ENCODE results near the gene PZP.

PZP gene

DNA sequence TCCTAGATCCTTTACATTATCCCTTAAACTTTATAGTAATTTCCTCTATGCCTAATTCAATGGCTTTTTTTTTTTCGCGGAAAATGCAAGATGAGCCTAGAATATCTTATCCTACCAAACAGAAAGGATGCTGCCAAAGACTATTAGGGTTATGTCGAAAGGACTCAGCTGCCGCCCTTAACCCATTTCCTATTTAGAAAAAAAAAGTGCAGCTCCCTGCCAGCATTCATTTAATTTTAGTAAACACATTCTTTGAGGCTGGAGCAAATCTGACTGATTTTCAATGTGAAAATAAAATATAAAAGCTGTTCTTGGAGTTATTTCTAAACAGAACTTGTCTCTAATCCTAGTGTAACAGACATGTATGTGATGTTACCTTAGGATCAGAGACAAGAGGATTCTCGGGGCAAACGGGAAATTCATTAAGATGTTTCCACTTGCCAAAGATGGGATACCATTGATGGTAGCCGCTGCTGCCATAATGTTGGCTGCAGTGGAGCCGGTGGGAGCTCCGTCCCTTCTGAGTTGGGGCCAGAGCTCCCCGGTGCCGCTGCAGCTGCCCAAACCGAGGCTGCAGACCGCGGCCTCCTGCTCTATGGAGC lies 84.3 kb downstream of the PZP start:
- DNase-seq = no peak

DNA sequence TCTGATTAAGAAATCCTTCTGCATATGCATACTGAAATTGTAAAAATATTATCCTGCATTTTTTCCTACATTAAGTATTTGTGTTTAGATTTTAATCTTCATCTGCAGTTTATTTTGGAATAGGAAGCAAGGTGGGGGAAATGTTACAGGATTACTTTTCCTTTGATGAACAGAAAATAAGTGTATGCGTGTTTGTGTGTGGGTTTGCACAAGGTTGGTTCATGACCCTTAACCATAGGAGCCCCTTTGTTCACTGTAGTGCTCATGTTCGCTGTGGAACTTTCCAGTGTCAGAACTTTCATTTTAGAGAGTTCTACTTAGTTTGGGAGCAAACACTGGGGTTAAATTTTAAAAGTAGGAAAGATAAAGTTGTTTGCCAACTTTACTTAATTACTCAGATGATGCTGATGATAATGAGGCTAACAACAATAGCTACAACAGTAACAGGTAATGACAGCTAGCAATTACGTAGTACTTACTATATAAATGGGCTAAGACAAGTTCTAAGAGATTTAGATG lies 86.0 kb downstream of the PZP start:
- DNase-seq = no peak

DNA sequence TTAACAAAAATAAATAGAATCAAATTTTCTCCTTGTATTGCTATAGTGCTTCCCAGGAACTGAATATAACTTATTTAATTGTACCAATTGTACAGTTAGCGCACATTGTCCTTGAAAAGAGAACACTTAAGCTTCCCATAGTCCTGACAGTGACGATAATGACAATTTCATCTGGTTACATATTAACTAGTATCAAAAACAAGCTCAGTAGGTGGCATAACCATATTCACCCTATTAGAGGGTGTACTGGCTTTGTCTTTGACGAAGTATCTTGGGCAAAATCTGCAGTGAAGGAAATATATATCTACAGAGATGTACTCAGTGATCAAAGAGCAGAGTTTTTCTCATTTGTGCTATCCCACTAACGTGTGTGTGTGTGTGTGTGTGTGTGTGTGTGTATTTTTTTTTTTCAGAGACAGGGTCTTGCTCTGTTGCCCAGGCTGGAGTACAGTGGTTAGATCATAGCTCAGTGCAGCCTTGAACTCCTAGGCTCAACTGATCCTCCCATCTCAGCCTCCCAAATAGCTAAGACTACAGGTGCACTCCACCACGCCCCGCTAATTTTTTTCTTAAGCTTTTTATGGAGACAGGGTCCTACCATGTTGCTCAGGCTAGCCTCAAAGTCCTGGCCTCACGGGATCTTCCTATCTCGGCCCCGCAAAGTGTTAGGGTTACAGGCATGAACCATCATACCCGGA lies 87.6 kb downstream of the PZP start:
- DNase-seq = no peak

DNA sequence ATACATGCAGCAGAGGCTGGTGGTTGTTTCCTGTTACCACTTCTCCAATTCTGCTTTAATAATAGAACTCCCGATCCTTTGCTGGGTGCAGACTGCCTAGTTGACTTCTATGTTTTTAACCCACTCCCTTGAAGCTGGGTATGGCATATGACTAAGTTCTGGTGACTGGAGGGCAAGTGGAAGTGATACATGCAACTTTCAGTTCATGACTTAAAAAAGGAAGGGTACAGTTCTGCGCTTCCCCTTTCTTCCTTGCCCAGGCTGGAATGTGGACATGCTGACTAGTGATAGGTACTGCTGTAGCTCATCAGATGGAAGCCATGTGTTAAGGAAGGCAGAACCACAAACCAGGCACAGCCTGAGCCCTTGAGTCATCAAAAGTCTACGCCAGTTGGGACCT lies 90.0 kb downstream of the PZP start:
- DNase-seq = no peak

DNA sequence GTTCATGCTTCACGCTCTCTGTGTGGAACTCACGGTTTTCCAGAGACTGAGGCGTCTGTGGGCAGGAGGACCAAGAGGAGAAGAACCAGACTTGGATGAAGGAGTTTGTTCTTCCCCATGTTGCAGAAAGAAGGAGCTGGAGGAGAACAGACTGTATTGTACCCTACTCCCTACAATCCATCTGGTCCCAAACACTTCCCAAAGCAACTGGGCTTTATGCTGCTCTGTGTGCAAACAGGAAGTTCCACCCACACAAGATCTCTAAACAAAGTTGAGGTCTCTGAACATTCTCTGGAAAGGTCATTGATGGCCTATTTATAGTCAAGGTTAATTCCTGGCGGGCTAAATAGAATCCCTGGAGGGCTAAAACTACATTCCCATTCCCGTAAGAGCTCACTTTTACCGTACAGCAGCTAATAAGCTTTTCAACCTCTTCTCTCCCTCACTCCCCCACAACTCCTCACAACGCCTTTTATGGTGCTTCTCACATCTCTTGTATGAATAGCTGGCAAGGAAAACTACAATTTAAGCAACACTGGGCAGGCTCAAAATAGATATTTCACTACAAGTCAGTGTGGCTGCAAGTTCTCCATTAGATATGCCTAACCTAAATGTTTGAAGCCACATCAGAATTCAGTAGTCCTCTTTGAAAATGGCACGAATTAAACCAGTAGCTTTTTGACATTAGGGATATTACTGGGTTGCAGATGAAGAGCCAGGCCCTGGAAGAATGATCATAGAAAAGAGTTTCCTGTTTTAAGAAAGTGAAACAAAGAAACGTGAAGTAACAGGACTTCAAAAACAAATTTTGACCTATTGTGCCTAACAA lies 92.2 kb downstream of the PZP start, which contains the start of gene A2M:
A2M (minus strand) TSS at position 189 of the 829 bp plus-strand sequence; CDS start at position 119, 70 bp downstream.
- DNase-seq = peak; percentile 1

DNA sequence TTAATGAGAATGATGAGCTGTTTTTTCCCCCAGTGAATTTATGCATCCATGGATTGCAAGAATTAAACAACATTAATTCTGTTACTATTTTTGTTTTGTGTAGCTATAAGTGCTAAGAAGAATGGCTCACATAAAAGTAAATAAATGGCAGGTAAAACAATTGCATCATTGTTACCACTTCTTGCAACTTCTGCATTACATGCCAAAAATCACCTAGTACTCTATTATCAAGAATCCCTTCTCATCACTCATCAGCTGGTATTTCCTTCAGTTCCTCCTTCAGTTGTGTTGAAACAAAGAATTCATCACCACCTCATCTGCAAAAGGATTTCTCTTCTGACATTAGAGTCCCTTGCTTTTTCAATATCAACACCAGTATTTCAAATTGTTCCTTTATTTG lies 93.2 kb downstream of the PZP start:
- DNase-seq = no peak

DNA sequence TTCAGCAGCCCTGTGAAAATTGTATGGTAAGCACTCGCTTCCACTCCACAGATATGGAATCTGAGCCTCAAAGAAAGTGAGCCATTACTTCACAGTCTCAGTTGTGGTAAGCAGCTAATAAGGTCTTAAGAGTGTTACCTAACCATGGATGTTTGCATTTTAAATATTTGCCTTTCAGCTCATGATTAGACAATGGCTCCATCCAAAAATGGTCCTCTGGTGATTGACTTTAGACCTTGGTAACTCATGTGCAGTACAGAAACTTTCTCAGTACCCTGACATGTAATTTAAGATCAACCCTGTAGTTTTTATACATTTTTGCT lies 94.2 kb downstream of the PZP start:
- DNase-seq = no peak

DNA sequence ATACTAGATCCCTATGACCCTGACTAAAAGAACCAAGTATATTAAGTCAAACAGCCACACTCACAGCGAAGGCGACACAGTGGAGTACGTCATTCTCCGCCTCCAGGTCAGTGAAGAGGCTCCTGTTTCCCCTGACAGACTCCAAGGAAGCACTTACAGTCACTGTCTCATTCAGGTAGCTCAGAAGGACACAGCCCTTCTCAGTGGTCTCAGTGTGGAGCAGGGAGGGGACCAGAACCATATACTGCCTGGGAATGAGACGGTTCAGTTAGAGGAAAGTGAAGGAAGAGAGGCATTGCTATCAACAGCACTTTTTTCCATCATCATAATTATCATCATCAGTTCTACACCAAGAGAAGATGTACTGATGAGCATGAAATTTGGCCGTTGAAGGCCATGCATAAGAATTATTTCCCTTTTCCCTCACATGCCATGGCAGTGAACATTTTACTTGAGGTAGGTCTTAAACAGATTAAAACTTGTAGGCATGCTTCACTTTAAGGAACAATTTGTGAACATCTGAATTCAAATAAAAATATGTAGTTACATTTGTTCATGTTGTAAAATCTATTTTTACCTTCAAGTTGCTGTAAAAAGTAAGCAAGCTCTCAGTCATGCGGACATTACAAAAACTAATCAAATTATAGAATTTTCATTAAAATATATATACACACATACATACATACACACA lies 94.8 kb downstream of the PZP start:
- DNase-seq = no peak

DNA sequence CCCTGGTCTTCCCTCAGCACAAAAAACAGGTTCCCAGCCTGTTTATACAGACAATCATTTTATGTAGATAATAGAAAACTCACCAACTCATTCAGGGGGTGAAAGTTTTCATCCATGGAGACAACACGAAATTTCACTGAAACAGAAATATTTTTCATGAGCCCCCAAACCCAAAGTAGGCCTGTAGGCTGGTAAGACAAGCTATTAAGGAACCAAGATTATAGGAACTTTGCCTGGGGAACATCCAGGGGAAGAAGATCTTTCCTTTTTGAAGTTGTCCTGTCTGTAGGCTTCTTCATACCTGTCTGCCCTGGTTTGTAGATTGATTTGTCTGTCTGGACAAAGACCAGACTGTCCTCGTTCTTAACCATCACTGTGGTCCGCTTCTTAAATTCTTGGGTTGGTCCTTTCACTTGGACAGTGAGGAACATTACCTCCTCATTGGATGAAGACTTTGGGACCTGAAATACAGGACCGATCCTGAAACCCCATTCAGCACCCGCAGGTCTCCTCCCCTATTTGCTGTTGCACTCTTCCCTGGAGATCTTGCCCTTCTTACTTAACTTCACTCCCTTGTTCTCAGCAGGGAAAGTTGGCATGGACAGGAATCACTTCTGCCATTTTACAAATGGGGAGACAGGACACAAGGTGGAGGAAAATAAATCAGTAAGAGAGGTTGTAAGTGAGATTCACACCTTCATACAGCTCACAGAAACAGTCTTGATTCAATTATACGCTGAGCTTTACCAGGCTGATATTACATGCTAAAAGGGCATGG lies 95.9 kb downstream of the PZP start:
- no peak for DNase-seq

DNA sequence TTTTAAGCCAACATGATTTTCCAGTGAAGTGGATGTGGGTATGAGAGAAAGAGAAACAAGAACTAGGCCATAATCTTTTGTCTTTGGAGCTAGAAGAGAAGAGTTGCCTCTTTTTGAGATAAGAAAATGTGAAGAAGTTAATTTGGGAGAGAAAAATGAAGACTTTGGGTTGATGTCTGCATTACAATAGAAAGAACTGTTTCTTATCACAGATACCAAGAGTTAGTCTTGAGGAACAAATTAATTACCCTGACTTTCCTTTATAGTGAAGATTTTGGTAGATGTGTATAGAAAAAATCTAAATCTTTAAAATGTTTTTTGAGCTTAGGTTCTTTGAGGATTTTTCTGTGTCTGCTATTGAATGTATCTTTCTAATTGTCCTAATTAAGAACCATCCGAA lies 96.7 kb downstream of the PZP start:
- no peak for DNase-seq

DNA sequence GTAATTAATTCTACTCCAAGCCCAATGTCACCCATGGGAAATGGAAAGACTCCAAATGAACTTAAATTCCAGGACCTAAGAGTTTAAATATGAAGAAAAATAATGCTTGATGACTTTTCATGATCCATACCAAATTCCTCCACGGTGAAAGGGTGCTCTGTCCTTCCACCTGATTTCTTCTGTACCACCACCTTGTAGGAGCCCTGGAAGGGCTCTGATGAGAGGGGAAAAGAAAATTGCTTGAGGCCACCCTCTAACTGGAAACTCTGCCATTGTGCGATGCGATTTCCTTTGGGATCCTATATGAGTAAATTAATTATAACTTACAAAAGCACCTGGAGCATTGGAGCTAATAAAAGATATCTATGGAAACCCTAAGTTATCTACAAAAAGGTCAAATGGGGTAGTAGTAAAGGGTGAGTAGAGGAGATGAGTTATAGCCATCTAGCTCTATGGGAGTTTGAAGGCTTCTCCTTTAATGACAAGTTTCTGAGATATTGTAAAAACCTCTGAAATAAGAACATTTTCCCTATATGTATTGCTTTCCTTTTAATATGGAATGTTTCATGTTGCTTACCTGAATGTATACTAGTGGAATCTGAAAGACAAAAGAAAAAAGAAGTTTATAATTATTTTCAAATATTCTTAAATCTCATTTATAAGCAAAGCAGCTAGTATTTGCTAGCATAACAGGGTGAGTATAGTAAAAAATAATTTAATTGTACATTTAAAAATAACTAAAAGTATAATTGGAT lies 98.3 kb downstream of the PZP start:
- no peak for DNase-seq

DNA sequence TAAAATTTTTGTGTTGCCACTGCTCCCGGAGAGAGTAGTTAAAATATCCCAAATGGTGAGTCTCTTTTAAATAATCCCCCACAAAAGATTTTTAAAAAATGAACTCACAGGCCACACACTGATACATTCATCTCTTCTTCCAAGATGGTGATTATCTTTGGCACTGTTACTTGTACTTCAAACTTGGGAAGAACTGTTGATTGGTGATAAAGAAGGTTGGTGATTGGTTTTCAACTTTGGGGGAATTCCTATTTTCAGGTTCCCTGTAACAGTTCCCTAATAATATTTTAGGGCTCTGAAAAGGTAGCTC lies 99.0 kb downstream of the PZP start:
- DNase-seq = no peak

DNA sequence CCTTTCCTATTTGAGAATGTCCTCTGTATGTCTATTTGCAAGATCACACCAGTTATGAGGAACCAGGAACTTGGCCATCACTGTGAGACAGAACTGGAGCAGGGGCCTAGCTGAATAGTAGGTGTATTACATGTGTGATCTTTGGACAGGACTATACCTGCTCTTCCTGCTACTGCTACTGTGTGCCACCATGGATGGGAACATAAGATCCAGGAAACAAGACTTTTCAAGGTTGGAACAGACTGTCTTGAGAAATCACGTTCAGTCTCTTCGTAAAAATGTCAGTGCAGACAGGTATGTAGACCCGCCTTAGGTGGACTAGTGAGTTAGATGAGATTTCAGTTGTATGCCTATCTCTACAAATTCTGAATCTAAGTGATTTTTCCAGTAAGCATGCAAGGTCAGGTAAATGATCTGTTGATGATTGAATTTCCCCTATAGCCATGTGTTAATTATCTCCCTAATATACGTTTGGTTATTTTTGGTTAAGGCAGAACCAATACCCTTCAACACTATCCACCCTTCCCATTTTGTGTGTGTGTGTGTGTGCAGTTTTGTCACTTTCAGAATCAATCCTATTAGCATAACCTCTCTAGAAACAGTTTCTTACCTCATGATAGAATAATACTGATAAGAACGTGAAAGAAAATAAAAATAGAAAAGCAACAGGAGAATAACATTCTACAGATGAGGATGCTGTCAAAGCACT lies 99.5 kb downstream of the PZP start:
- DNase-seq = no peak

DNA sequence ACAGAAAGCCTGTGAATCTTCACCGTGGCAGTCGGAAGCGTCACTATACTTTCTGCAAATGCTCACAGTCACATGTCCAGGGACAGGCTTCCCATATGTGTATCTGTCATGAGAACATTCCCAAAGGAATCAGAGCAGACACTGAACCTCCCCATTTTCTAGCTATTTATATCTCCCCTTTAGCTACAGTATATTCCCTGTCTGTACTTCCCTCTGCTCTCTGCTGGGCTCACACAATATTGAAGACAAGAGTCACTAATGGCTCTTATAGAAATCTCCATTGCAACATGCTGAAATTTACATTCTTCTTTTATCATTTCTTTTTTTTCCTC lies 100.7 kb downstream of the PZP start:
- DNase-seq = no peak

DNA sequence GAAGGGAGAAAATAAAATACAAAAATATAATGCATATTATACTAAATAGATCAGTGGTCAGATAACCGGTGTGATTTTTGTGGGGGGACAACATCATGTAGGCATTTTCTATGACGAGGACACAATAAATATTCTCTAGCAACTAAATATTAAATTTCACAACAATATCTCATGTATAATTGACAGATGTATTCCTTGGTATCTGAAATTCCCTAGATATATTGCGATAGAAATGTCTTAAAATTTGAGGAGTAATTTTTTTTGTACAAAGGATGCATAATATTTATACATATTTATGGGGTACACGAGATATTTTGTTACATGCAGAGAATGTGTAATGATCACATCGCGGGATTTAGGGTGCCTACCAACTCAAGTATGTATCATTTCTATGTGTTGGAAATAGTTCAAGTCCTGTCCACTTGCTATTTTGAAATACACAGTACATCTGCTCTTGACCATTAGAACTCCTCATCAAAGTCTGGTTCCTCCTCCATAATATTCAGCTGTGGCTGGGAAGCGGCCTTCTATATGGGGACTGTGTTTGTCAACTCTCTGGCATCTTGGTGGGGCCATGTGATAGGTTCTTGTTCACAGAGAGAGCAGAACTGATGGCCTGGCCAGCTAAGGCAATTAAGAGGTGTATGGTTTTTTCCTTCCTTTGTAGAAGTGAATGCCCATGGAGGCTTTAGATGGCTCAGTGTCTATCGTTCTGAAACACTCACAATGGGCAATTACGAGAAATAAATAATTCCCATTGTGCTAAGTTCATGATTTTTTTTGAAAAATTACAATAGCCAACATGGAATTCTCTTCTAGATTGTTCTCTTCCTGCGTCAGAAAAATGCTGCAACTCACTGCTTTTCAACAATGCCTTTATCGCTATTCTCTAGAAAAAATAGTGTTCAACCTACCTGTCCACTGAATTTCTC lies 101.3 kb downstream of the PZP start:
- DNase-seq = no peak

DNA sequence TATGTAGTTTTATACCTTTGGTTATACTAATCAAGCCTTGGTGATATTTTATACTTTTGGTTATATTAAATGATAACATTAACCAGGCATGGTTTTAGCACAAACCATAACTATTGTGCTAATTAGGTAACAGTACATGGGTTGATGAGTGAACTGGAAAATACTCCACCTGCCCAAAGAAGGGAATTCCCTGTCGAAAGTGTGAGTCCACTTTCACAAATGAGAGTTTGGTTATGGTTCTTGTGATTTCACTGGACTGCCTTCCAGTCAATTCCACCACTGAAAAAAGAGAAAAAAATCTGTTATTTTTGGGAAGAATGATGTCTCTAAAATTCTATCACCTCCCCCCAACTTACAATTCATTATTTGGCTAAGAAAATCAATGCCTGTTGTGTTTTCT lies 102.1 kb downstream of the PZP start:
- DNase-seq = no peak

DNA sequence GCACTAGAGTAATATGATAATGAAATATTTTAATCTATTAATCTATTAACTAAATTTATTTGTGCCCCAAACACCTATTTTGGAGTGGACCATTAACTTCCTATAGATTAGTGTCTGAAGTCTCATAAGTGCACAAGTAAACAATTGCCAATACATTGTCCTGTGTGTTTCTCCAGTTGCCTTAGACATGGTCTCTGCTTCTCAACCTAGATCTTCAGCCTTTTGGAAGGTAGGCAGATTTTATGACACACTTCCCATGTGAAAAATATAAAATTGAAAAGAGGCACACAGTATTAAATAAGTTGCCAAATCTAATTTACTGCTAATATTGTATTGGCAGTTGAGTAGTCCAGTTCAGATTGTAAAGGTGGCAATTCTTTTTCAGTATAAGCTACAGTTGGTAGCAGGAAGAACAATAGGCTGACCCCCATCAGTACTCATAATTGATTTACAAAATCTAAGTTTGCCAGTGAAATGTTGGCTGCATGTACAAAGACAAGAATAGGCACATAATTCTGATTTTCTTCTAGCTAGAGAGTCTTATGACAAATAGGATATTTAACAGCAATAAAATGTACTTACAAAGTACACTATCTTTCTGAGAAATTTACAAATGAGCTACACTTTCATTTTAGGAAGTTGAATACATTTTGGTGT lies 103.3 kb downstream of the PZP start:
- no peak for DNase-seq

DNA sequence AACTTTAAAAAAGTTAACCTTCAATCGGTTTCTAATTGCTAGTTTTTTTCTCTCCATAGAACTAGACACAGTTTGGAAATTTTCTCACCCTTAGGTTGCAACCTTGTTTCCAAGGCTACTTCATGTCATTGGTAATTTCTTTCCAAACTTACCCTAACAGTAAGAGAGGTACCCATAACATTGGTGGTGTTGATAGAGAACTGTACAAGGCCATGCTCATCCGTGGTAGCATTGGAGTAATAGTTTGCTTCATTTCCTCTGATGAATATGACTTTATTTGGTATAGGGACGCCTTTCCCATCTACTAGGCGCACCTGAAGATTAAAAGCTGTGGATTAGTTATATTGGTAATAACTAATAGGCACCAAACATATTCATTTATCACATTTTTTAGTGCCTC lies 104.1 kb downstream of the PZP start:
- no peak for DNase-seq

DNA sequence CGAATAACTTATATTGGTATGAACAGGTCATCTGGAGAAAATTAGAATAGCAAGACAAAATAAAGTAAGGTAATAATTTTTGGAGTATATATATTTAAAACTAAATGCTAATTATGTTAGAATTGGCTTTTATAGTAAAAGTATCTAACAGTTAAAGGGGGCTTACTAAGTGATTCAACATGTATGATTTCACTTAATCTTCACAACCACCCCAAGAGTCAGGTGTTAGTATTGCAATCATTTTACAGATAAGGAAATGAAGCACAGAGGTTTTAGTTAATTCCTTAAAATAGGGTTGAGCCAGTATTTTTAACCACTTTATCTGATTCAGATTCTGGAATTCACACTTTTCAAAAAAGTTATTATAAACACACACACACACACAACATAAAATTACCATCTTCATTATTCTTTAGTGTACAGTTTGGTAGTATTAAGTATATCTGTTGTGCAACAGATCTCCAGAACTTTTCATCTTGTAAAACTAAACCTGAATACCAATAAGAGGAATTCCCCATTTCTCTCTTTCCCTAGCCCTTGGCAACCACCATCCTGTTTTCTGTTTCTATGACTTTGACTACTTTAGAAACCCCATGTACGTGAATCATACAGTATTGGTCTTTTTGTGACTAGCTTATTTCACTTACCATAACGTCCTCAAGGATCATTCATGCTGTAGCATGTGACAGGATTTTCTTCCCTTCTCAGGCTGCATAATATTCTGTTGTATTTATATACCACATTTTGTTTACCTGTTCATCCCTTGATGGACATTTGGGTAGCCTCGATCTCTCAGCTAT lies 104.9 kb downstream of the PZP start:
- DNase-seq = no peak

Measured in fibroblast of upper back skin (primary cell).